Tibial nerve (tissue), 4 donors: Measurements from ENCODE around the gene NOX1. TPM values are rescaled to one million over a fixed set of nuclear protein-coding genes. Genes with fewer than 3 reads are reported as not detected.

ENCODE experiments used
- DNase-seq, 2 donors: peaks; one replicate each; pipeline ENCODE4 v3.0.0-alpha.2; 2019; ENCODE audit warnings: low spot score in 2 of 2
- H3K27ac ChIP-seq, 4 donors: fragments of 200-600 bp; sonication (generic) in 3 of 4; one replicate each; pipeline ENCODE4 v1.5.1; 2017 to 2019; ENCODE audit warnings: mild to moderate bottlenecking in 1 of 4
- H3K27me3 ChIP-seq, 2 donors: fragments of 200-600 bp; sonication (generic) in 1 of 2; one replicate each; pipeline versions ENCODE4 v1.5.1 to v1.6.0; 2017 to 2019
- H3K36me3 ChIP-seq, 3 donors: fragments of 200-600 bp; sonication (generic); one replicate each; pipeline ENCODE4 v1.5.1; 2018 to 2019
- H3K4me1 ChIP-seq, 4 donors: fragments of 200-600 bp; sonication (generic) in 3 of 4; one replicate each; pipeline ENCODE4 v1.5.1; 2017 to 2019
- H3K4me3 ChIP-seq, 4 donors: fragments of 200-600 bp; sonication (generic) in 3 of 4; one replicate each; pipeline ENCODE4 v1.5.1; 2017 to 2019; ENCODE audit warnings: mild to moderate bottlenecking in 1 of 4, moderate library complexity in 1 of 4
- H3K9me3 ChIP-seq, 4 donors: fragments of 200-600 bp; sonication (generic) in 3 of 4; one replicate each; pipeline ENCODE4 v1.5.1; 2017 to 2019
- EP300 ChIP-seq, 2 donors: sonication (generic); formaldehyde crosslinking; IDR thresholded peaks; one replicate each; pipeline ENCODE4 v1.6.1; 2017; ENCODE audit warnings: antibody characterized with exemption in 2 of 2, mild to moderate bottlenecking in 1 of 2
- POLR2A ChIP-seq, 2 donors: fragments of 450-650 bp; IDR thresholded peaks; one replicate each; pipeline ENCODE4 v1.6.1; 2017; ENCODE audit warnings: antibody characterized with exemption in 2 of 2, mild to moderate bottlenecking in 2 of 2, moderate library complexity in 2 of 2
- WGBS, 2 donors: methylation state at CpG; one replicate each; pipeline ENCODE4 v1.1.5; 2018; 5-methylcytosine and 5-hydroxymethylcytosine counted together
- total RNA-seq, 4 donors: library from RNA; depleted of rRNA; stranded (reverse); fragments of >200 nt; gene quantifications; one replicate each; pipeline ENCODE4 v1.1.0, GENCODE V29; 2016
- TF ChIP-seq, protein P1 (sequence below), 5 experiments: fragments of 200-600 bp in 3 of 5; fragments of 450-650 bp in 2 of 5; sonication (generic) in 3 of 5; IDR thresholded peaks; one replicate each; pipeline ENCODE4 v1.5.1; 2016 to 2019; ENCODE audit warnings: antibody characterized with exemption in 5 of 5, mild to moderate bottlenecking in 3 of 5, moderate library complexity in 2 of 5

NOX1 gene
- total RNA-seq, 4 donors from 2014 or later: not detected

DNA sequence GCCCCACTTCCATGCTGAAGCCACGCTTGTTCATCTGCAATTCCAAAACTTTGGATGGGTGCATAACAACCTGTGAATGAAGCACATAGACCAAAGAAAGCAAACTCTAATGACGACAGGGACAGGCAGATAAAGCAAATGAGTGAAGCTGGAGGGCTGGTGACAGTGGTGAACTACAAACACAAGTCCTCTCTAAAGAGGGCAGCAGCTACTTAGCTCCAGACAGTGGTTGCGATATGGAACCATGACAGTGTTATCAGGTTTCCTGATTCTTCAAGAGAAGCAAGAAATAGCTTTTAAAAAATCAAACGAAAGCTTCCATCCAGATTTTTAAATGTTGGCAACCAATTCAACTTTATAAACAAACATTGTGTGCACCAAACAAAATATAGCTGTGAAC, 23.8 kb downstream of the NOX1 start:
- H3K4me1 ChIP-seq: no peaks in the 10 kb centered on the region

GRCh38 chrX:100831219-100831946, 42.8 kb downstream of the NOX1 start:
- Histone ChIP-seq H3K27ac (no peak overlapping the region), H3K4me1 (no peaks in the 10 kb centered on the region), H3K36me3 (peaks cover 0 to 77% (median 0%) of the 10 kb centered on the region in 3 donors), H3K4me3 (no peak overlapping the region), H3K27me3 (peaks cover 0 to 8% of the 10 kb centered on the region in 2 donors), H3K9me3 (no peaks in the 10 kb centered on the region)
- TF ChIP-seq POLR2A (IDR thresholded peaks at IDR 0.05) (no peak), EP300 (IDR thresholded peaks at IDR 0.05) (no peak)
- TF ChIP-seq, protein P1, sequence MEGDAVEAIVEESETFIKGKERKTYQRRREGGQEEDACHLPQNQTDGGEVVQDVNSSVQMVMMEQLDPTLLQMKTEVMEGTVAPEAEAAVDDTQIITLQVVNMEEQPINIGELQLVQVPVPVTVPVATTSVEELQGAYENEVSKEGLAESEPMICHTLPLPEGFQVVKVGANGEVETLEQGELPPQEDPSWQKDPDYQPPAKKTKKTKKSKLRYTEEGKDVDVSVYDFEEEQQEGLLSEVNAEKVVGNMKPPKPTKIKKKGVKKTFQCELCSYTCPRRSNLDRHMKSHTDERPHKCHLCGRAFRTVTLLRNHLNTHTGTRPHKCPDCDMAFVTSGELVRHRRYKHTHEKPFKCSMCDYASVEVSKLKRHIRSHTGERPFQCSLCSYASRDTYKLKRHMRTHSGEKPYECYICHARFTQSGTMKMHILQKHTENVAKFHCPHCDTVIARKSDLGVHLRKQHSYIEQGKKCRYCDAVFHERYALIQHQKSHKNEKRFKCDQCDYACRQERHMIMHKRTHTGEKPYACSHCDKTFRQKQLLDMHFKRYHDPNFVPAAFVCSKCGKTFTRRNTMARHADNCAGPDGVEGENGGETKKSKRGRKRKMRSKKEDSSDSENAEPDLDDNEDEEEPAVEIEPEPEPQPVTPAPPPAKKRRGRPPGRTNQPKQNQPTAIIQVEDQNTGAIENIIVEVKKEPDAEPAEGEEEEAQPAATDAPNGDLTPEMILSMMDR (IDR thresholded peaks at IDR 0.05): no peak
- WGBS, 2 donors: 88 to 97% methylated on average over 7 to 9 of the region's 9 CpGs
- no peak for DNase-seq

More for the DNA sequence above, 23.8 kb downstream of the NOX1 start:
- no peak overlapping the region for H3K27ac ChIP-seq
- no peak overlapping the region for H3K4me3 ChIP-seq
- H3K27me3 ChIP-seq: peaks cover 0 to 14% of the 10 kb centered on the region in 2 donors
- no peaks in the 10 kb centered on the region for H3K9me3 ChIP-seq
- TF ChIP-seq, protein P1 (IDR thresholded peaks at IDR 0.05): no peak
- no peak for TF ChIP-seq EP300 (IDR thresholded peaks at IDR 0.05)
- no peak for TF ChIP-seq POLR2A (IDR thresholded peaks at IDR 0.05)
- 68 to 80% methylated on average over 4 of the region's 4 CpGs for WGBS, 2 donors
- no peaks in the 10 kb centered on the region for H3K36me3 ChIP-seq
- DNase-seq: no peak

DNA sequence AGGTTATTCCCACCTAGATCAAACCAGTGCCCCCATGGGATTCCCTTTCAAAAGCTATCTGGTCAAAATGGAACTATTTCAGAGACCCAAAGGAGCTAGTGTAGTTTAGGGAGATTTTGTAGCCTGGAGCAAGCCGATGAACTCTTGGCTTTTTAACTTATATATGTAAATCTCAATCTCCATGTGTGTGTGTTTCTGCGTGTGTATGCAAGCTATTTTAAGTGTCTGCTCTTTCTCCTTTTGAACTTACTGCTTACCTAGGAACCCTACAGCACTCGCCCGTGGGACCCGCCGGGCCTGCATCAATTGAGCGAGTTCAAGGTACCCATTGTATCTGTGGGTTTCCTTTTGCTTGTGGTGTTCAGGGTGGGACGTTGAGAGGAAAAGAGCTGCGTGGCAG, 43.6 kb downstream of the NOX1 start:
- H3K4me1 ChIP-seq: no peaks in the 10 kb centered on the region
- H3K4me3 ChIP-seq: no peak overlapping the region
- H3K27me3 ChIP-seq: peaks cover 0 to 8% of the 10 kb centered on the region in 2 donors
- TF ChIP-seq, protein P1 (IDR thresholded peaks at IDR 0.05): no peak
- TF ChIP-seq EP300 (IDR thresholded peaks at IDR 0.05) (no peak), POLR2A (IDR thresholded peaks at IDR 0.05) (no peak)
- 90 to 94% methylated on average over 9 of the region's 9 CpGs for WGBS, 2 donors
- no peak for DNase-seq
- peaks cover 0 to 79% (median 0%) of the 10 kb centered on the region in 3 donors for H3K36me3 ChIP-seq
- H3K27ac ChIP-seq: no peak overlapping the region
- H3K9me3 ChIP-seq: no peaks in the 10 kb centered on the region

DNA sequence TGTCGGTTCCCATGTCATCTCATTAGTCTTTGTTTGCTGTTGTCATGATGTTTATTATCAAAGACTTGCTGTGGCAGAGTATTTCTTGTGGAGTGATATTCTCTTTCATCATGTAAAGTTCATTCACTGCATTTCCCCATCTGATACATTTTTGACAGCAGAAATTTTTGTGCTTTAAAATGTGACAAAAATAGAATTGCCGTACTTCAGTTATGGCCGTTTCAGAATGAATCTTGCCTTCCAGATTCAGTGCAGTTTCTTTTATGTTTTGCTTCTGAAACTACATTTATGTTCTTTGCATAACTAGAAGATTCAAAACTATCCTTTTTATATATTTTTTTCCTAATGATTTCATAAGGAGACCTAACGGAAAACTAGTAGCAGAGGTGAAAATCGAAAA, 44.0 kb downstream of the NOX1 start:
- Histone ChIP-seq H3K36me3 (peaks cover 0 to 79% (median 0%) of the 10 kb centered on the region in 3 donors), H3K27ac (no peak overlapping the region), H3K4me1 (no peaks in the 10 kb centered on the region), H3K27me3 (peaks cover 0 to 8% of the 10 kb centered on the region in 2 donors), H3K4me3 (no peak overlapping the region), H3K9me3 (no peaks in the 10 kb centered on the region)
- DNase-seq: no peak
- WGBS, 2 donors: 90 to 95% methylated on average over 5 of the region's 5 CpGs
- TF ChIP-seq EP300 (IDR thresholded peaks at IDR 0.05) (no peak), POLR2A (IDR thresholded peaks at IDR 0.05) (no peak)
- TF ChIP-seq, protein P1 (IDR thresholded peaks at IDR 0.05): no peak

DNA sequence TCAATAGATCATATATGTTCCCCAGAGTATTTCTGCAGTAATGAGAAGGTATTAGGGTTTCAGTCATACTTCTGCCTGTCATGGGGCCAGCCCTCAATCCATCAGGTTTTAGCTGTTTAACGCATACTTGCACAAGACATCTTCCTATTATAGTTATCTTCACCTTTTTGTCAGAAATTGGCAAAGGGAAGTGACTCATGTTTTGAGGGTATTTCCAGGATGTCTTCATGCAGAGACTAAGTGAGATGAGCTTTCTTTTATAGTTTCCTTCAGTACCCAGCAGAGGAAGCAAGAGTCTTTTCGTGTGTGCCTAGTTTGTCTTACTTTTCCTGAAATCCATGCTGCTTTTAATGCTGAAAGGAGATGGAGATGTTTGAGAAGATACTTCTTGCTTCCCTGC, 44.4 kb downstream of the NOX1 start:
- DNase-seq: no peak
- TF ChIP-seq, protein P1 (IDR thresholded peaks at IDR 0.05): no peak
- TF ChIP-seq EP300 (IDR thresholded peaks at IDR 0.05): no peak
- no peak for TF ChIP-seq POLR2A (IDR thresholded peaks at IDR 0.05)
- 77 to 79% methylated on average over 2 of the region's 2 CpGs for WGBS, 2 donors

More for the DNA sequence above, 44.4 kb downstream of the NOX1 start:
- peaks cover 0 to 8% of the 10 kb centered on the region in 2 donors for H3K27me3 ChIP-seq
- no peak overlapping the region for H3K4me3 ChIP-seq
- H3K36me3 ChIP-seq: peaks cover 0 to 80% (median 0%) of the 10 kb centered on the region in 3 donors
- no peaks in the 10 kb centered on the region for H3K9me3 ChIP-seq
- H3K4me1 ChIP-seq: no peaks in the 10 kb centered on the region
- no peak overlapping the region for H3K27ac ChIP-seq
